Spleen (tissue), 7 donors: ENCODE measurements around the gene ATP10A.

Experiments
- POLR2AphosphoS5 ChIP-seq, 3 donors: sonication (generic); formaldehyde crosslinking; IDR thresholded peaks; one replicate each; pipeline ENCODE4 v1.5.1; 2017; ENCODE audit warnings: antibody characterized with exemption in 3 of 3
- TF ChIP-seq, protein P1 (sequence below), 11 experiments: fragments of 200-600 bp in 7 of 11; fragments of 450-650 bp in 4 of 11; sonication (generic) in 4 of 11; IDR thresholded peaks in 8 of 11; conservative IDR thresholded peaks in 3 of 11; 1 replicate in 7 of 11; 2 replicates in 4 of 11; pipeline versions ENCODE4 v1.4.0 to v1.8.0; 2016 to 2021; ENCODE audit warnings: antibody characterized with exemption in 11 of 11, inconsistent platforms in 4 of 11, mild to moderate bottlenecking in 1 of 11
- donor health status: DM: no; HTN: no; CAD: no; lungs with moderate emphysema.
- donor health status: DM: no; HTN: no; CAD: no.
- donor health status: DM: no; HTN: no; CAD: no.

DNA sequence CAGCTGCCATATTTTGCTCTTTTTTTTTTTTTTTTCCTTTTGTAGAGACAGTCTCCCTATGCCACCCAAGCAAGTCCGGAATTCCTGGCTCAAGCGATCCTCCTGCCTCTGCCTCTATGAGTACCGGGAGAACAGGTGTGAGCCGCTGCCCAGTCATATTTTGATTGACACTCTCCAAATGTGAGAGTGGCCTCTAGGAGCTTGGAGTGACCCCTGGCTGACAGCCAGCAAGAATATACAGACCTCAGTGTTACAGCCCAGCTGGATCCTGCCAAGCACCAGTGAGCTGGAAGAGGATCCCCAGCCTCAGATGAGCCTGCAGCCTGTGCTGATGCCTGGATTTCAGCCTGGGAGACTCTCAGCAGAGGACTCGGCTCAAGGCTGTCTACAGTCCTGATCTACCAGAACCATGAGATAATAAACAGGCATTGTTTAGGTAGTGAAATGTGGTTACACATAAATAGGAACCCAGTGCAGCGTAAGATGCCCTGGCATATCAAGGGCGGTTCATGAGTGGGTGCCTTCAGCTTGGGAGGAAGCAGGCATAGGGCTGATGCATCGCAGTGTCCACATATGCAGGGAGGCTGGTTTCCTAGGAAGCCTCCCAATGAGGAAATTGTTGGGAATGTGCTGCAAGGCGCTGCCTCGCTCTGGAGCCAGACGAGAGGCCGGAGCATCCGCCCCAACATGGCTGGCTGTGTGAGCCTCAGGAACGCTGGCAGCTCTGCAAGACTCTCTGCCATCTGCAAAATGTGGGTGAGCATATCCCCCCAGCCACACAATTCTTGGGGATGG, 38.9 kb upstream of the ATP10A start:
- TF ChIP-seq, protein P1, sequence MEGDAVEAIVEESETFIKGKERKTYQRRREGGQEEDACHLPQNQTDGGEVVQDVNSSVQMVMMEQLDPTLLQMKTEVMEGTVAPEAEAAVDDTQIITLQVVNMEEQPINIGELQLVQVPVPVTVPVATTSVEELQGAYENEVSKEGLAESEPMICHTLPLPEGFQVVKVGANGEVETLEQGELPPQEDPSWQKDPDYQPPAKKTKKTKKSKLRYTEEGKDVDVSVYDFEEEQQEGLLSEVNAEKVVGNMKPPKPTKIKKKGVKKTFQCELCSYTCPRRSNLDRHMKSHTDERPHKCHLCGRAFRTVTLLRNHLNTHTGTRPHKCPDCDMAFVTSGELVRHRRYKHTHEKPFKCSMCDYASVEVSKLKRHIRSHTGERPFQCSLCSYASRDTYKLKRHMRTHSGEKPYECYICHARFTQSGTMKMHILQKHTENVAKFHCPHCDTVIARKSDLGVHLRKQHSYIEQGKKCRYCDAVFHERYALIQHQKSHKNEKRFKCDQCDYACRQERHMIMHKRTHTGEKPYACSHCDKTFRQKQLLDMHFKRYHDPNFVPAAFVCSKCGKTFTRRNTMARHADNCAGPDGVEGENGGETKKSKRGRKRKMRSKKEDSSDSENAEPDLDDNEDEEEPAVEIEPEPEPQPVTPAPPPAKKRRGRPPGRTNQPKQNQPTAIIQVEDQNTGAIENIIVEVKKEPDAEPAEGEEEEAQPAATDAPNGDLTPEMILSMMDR (IDR thresholded peaks at IDR 0.05 in 8 of 11, conservative IDR thresholded peaks at IDR 0.05 in 3 of 11), result no peak
- no peak for TF ChIP-seq POLR2AphosphoS5 (IDR thresholded peaks at IDR 0.05)
